GM12878 (cell line): ENCODE measurements around the gene CRYAB. TPM values are rescaled to one million over a fixed set of nuclear protein-coding genes. Genes with fewer than 3 reads are reported as not detected.

Source experiments
- ATAC-seq: fragments of 200-7000 bp; cut with Tn5 transposase; 3 replicates; pipeline ENCODE4 v1.9.1; 2020; ENCODE audit warnings: mild to moderate bottlenecking, moderate library complexity
- BruUV-seq: library from RNA; stranded (reverse); fragments of 400-500 nt; replicated peaks from 2 replicates; lab custom pipeline; 2021; lab: Mats Ljungman, UMichigan
- CTCF ChIA-PET: fragments of 300-600 bp; sonication (Branson Sonifier 250); formaldehyde crosslinking; extraction: SDS; loops from one replicate; lab custom pipeline; 2021; ENCODE audit warnings: inconsistent platforms; lab: Yijun Ruan, JAX
- POLR2A ChIA-PET: fragments of 350-600 bp; formaldehyde crosslinking; extraction: SDS; loops from one replicate; lab custom pipeline; 2021; ENCODE audit warnings: inconsistent platforms; lab: Charles Lee
- RAD21 ChIA-PET: fragments of 300-600 bp; sonication (Branson Sonifier 250); formaldehyde crosslinking; loops from one replicate; lab custom pipeline; 2023; ENCODE audit warnings: antibody characterized with exemption; ENCODE audit not compliant: unreplicated experiment; lab: Charles Lee
- SMC1A ChIA-PET: fragments of 300-600 bp; sonication (Branson Sonifier 250); formaldehyde crosslinking; loops from one replicate; lab custom pipeline; 2023; ENCODE audit not compliant: unreplicated experiment, uncharacterized antibody; lab: Charles Lee
- DNase-seq: peaks from one replicate; pipeline ENCODE4 v3.0.0-alpha.2; 2011; ENCODE audit warnings: low read depth, low spot score
- FAIRE-seq: peaks from 3 replicates; lab custom pipeline; 2011; peaks lifted over from hg19 to GRCh38; lab: Jason Lieb, UNC
- H2AFZ ChIP-seq: 2 replicates; pipeline ENCODE4 v1.6.0; 2011; ENCODE audit warnings: low read depth, low read length, control low read depth; ENCODE audit not compliant: control insufficient read depth
- H3K27ac ChIP-seq: 2 replicates; pipeline ENCODE4 v1.5.1; 2011; ENCODE audit warnings: control low read depth; ENCODE audit not compliant: control insufficient read depth, insufficient read depth
- H3K27me3 ChIP-seq, 2 experiments: replicated peaks in 1 of 2; 2 replicates each; pipeline versions ENCODE4 v1.6.0 to v1.6.1; 2011; ENCODE audit warnings: low read length in 1 of 2; ENCODE audit not compliant: control insufficient read depth in 2 of 2, insufficient read depth in 2 of 2
- H3K36me3 ChIP-seq, 2 experiments: 2 replicates each; pipeline ENCODE4 v1.5.1; 2011; ENCODE audit warnings: low read length in 1 of 2; ENCODE audit not compliant: control insufficient read depth in 2 of 2, insufficient read depth in 2 of 2
- H3K4me1 ChIP-seq: 2 replicates; pipeline ENCODE4 v1.6.1; 2011; ENCODE audit warnings: mild to moderate bottlenecking, low read length, moderate library complexity, mixed read lengths; ENCODE audit not compliant: control insufficient read depth, insufficient read depth
- H3K4me2 ChIP-seq: 2 replicates; pipeline ENCODE4 v1.6.0; 2011; ENCODE audit warnings: control low read depth; ENCODE audit not compliant: control insufficient read depth, insufficient read depth
- H3K4me3 ChIP-seq: fragments of 200-600 bp; sonication (generic); 2 replicates; pipeline ENCODE4 v1.5.1; 2016
- H3K79me2 ChIP-seq: 2 replicates; pipeline ENCODE4 v1.6.0; 2011; ENCODE audit warnings: low read length; ENCODE audit not compliant: control insufficient read depth, insufficient read depth
- H3K9ac ChIP-seq: 2 replicates; pipeline ENCODE4 v1.8.0; 2011; ENCODE audit warnings: low read length, control low read depth, mixed read lengths; ENCODE audit not compliant: control insufficient read depth, insufficient read depth
- H3K9me3 ChIP-seq: replicated peaks from 3 replicates; pipeline ENCODE4 v1.5.1; 2011; ENCODE audit warnings: mild to moderate bottlenecking, low read length; ENCODE audit not compliant: control insufficient read depth, insufficient read depth
- H4K20me1 ChIP-seq: 2 replicates; pipeline ENCODE4 v1.6.0; 2011; ENCODE audit not compliant: control insufficient read depth, insufficient read depth
- SPI1 ChIP-seq: IDR thresholded peaks from 2 replicates; pipeline ENCODE4 v1.6.1; 2011; ENCODE audit warnings: low read depth, mild to moderate bottlenecking, low read length, moderate library complexity, borderline replicate concordance; ENCODE audit not compliant: insufficient read depth
- ZNF24 ChIP-seq: fragments of 450-650 bp; IDR thresholded peaks from 2 replicates; pipeline ENCODE4 v1.6.1; 2017; ENCODE audit warnings: antibody characterized with exemption, mild to moderate bottlenecking
- in situ Hi-C: fragments of 300-500 bp; cut with MboI; formaldehyde crosslinking; loops from 9 replicates; pipeline ENCODE4 v1.14.3; 2018; ENCODE audit warnings: mixed read lengths
- intact Hi-C: fragments of 100-400 bp; cut with micrococcal nuclease; formaldehyde crosslinking; loops from one replicate; pipeline ENCODE4 v1.14.2; 2022; ENCODE audit not compliant: unreplicated experiment
- polyA plus RNA-seq, 11 experiments: library from polyadenylated mRNA; depleted of rRNA in 4 of 11; unstranded in 6 of 11; stranded (reverse) in 5 of 11; fragments of >200 nt; fragmentation: Nextera tagmentation in 4 of 11; fragmentation: Illumina TruSeq in 1 of 11; extraction: Ambion mirVana in 4 of 11; extraction: Trizol in 1 of 11; gene quantifications; 1 replicate in 1 of 11; 2 replicates in 10 of 11; pipeline versions ENCODE4 v1.2.1 to v1.2.3, GENCODE V29; 2011 to 2016; ENCODE audit warnings: inconsistent platforms in 2 of 11, missing spikeins in 2 of 11, low read depth in 1 of 11
- total RNA-seq, 4 experiments: library from RNA; depleted of rRNA in 3 of 4; stranded (reverse); fragments of >200 nt in 3 of 4; fragmentation: Illumina TruSeq in 1 of 4; extraction: Trizol in 1 of 4; gene quantifications; 2 replicates each; pipeline versions ENCODE4 v1.2.1 to v1.2.3, GENCODE V29; 2013 to 2021
- TF ChIP-seq, protein P1 (sequence below): fragments of 150-350 bp; IDR thresholded peaks from 2 replicates; pipeline ENCODE4 v1.6.1; 2016; ENCODE audit warnings: low read depth, low read length

Gene CRYAB
- total and polyA plus RNA-seq, 10 of the 15 experiments (the other 5 are each of a cell fraction or from before 2014, with no cell fraction given), result 0.72 to 1.0 TPM; not detected in 8

- Histone ChIP-seq H3K79me2 (peaks cover 10% of the 10 kb centered on the region), H3K9ac (peak overlapping the region; percentile 64), H3K4me3 (peak overlapping the region; percentile 79), H3K27me3 (no peaks in the 10 kb centered on the region), H3K4me2 (peak overlapping the region; percentile 91), H3K27ac (peak overlapping the region; percentile 72), H3K36me3 (peaks cover 0 to 10% of the 10 kb centered on the region in 2 experiments; a peak in 1 of 4 replicates), H4K20me1 (no peaks in the 10 kb centered on the region), H3K4me1 (peaks cover 4% of the 10 kb centered on the region; the same call in 1 of the 2 replicates)
- ChIA-PET POLR2A (interaction anchor here (0.6 to 1.3 kb wide), 7 partner anchors 9 to 1184 kb away, joined by 3 to 7 read pairs (median 3); no protein-coding TSS in a partner anchor), RAD21 (interaction anchor here (0.7 to 2.5 kb wide), 14 partner anchors 9 to 718 kb away, joined by 3 to 13 read pairs (median 3); partner anchors contain the start of gene CFAP68)
- no TSS peak for BruUV-seq
- in situ Hi-C loops, result no loop called here
- intact Hi-C loops, result loop anchor here (10.0 kb wide), 1 partner anchor 354 kb away; the partner anchor contains the start of gene PTS
- FAIRE-seq (no peak), ATAC-seq (peak; percentile 31)
- TF ChIP-seq, protein P1, sequence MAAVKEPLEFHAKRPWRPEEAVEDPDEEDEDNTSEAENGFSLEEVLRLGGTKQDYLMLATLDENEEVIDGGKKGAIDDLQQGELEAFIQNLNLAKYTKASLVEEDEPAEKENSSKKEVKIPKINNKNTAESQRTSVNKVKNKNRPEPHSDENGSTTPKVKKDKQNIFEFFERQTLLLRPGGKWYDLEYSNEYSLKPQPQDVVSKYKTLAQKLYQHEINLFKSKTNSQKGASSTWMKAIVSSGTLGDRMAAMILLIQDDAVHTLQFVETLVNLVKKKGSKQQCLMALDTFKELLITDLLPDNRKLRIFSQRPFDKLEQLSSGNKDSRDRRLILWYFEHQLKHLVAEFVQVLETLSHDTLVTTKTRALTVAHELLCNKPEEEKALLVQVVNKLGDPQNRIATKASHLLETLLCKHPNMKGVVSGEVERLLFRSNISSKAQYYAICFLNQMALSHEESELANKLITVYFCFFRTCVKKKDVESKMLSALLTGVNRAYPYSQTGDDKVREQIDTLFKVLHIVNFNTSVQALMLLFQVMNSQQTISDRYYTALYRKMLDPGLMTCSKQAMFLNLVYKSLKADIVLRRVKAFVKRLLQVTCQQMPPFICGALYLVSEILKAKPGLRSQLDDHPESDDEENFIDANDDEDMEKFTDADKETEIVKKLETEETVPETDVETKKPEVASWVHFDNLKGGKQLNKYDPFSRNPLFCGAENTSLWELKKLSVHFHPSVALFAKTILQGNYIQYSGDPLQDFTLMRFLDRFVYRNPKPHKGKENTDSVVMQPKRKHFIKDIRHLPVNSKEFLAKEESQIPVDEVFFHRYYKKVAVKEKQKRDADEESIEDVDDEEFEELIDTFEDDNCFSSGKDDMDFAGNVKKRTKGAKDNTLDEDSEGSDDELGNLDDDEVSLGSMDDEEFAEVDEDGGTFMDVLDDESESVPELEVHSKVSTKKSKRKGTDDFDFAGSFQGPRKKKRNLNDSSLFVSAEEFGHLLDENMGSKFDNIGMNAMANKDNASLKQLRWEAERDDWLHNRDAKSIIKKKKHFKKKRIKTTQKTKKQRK, result no peak
- peak; percentile 80 for TF ChIP-seq ZNF24
- TF ChIP-seq SPI1, result peak; percentile 49; the same call in 1 of the 2 replicates
- TF ChIP-seq, all 136 proteins: peak for 2
- DNase-seq, result peak; percentile 17
- H3K9me3 ChIP-seq, result no peaks in the 10 kb centered on the region
- peak overlapping the region; percentile 93 for H2AFZ ChIP-seq
- ChIA-PET CTCF (interaction anchor here (0.7 to 3.2 kb wide), 11 partner anchors 8 to 410 kb away, joined by 3 to 21 read pairs (median 5); partner anchors contain the start of genes CFAP68 and FDXACB1), SMC1A (interaction anchor here (0.6 to 3.2 kb wide), 11 partner anchors 10 to 273 kb away, joined by 3 to 14 read pairs (median 4); no protein-coding TSS in a partner anchor)
Observed at GRCh38 chr11:111870522-111870885, 41.1 kb downstream of the CRYAB start.
